ENCODE results near the gene UGT2B17. TPM values are rescaled to one million over a fixed set of nuclear protein-coding genes. Genes with fewer than 3 reads are reported as not detected.
"Not testable (repeated sequence)": the region's sequence is repeated elsewhere in the genome, so short reads cannot be mapped to it uniquely, and the experiment has no call there.

UGT2B17 gene
- not detected in 2 replicates for total RNA-seq (2014; rRNA removed; shearing (Covaris generic); ENCODE audit: low replicate concordance)

- no peak for DNase-seq (ENCODE audit: low read depth)
- in situ Hi-C loops (cut with HindIII; ENCODE audit: low pct_unique_long_range_greater_than_20kb, low sequenced_read_pairs): no loop called here
These were observed at the start of gene UGT2B17 for GRCh38 chr4:68576272-68577125. Gene UGT2B17, minus strand, starts transcription at chr4:68576322. Its CDS starts 7,838 bp downstream, at chr4:68568484.

GRCh38 chr4:68622731-68623130, 46.6 kb upstream of the UGT2B17 start:
- DNase-seq (ENCODE audit: low read depth); in situ Hi-C loops (cut with HindIII; ENCODE audit: low pct_unique_long_range_greater_than_20kb, low sequenced_read_pairs): not testable (repeated sequence)

GRCh38 chr4:68617003-68617698, 41.0 kb upstream of the UGT2B17 start:
- in situ Hi-C loops (cut with HindIII; ENCODE audit: low pct_unique_long_range_greater_than_20kb, low sequenced_read_pairs): no loop called here
- no peak for DNase-seq (ENCODE audit: low read depth)

DNA sequence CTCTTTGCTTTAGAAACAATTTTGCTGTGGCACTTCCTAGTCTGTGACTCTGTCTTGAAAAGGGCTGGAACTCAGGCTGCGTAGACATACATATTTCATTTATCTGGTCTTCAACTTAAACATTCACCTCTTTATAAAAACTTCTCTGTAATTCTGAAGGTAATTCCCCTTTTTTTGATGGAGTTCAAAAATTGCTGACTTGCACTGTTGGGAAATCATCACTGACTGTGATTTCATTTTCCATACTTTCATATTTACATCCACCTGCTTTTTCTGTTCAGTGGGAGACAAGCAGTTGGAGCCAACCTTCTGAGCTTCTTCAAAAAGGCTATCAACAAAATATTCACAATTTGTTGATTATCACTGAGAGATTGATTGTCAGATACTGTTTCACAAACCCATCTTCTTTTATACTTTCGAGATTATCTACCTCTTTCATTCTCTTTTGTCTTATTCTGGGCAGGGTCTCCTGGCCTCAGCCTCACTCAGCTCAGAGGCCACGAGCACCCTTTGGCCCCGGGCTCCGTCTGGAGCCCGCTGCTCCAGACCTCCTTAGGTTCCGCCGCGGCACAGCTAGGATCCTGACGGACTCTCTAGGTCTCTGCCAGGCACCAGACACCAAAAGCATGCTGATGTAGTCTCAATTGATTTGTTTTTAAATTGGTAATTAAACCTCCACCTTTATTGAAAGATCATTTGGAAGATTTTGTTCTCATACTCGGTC, 39.7 kb upstream of the UGT2B17 start:
- no peak for DNase-seq (ENCODE audit: low read depth)
- in situ Hi-C loops (cut with HindIII; ENCODE audit: low pct_unique_long_range_greater_than_20kb, low sequenced_read_pairs): no loop called here

DNA sequence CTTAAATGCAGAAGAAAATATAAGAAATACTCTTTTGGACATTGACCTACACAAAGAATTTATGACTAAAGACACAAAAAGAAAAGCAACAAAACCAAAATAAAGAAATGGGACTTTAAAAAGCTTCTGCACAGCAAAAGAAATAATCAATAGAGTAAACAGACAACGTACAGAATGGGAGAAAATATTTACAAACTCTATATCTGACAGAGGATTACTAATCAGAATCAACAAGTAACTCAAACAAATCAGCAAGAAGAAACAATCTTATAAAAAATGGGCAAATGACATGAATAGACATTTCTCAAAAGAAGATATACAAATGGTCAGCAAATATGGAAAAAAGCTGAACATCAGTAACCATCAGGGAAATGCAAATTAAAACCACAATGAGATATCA, 37.6 kb upstream of the UGT2B17 start:
- in situ Hi-C loops (cut with HindIII; ENCODE audit: low pct_unique_long_range_greater_than_20kb, low sequenced_read_pairs): no loop called here
- DNase-seq (ENCODE audit: low read depth): no peak

DNA sequence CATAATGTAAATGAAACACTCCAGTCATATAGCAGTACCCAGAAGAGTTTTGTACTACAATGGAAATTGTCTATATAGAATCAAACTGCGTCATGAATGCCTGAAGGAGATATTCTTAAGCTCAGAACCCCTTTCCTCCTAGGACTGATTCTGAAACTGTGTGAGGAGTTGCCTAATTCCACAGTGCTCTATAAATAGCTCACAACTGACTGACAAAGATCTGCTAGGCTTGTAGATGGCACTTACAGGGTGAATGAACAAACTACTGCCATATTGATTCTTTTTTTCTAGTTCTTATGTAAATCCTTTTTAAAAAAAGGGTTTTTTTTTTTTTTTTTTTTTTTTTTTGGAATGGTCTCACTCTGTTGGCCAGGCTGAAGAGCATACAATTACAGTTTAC, 30.1 kb upstream of the UGT2B17 start:
- DNase-seq (ENCODE audit: low read depth): no peak
- in situ Hi-C loops (cut with HindIII; ENCODE audit: low pct_unique_long_range_greater_than_20kb, low sequenced_read_pairs): no loop called here

GRCh38 chr4:68599150-68599549, 23.0 kb upstream of the UGT2B17 start:
- in situ Hi-C loops (cut with HindIII; ENCODE audit: low pct_unique_long_range_greater_than_20kb, low sequenced_read_pairs): no loop called here
- DNase-seq (ENCODE audit: low read depth): no peak

GRCh38 chr4:68597482-68597881, 21.4 kb upstream of the UGT2B17 start:
- DNase-seq (ENCODE audit: low read depth): no peak
- in situ Hi-C loops (cut with HindIII; ENCODE audit: low pct_unique_long_range_greater_than_20kb, low sequenced_read_pairs): no loop called here

GRCh38 chr4:68594678-68595077, 18.6 kb upstream of the UGT2B17 start:
- in situ Hi-C loops (cut with HindIII; ENCODE audit: low pct_unique_long_range_greater_than_20kb, low sequenced_read_pairs): no loop called here
- DNase-seq (ENCODE audit: low read depth): no peak

DNA sequence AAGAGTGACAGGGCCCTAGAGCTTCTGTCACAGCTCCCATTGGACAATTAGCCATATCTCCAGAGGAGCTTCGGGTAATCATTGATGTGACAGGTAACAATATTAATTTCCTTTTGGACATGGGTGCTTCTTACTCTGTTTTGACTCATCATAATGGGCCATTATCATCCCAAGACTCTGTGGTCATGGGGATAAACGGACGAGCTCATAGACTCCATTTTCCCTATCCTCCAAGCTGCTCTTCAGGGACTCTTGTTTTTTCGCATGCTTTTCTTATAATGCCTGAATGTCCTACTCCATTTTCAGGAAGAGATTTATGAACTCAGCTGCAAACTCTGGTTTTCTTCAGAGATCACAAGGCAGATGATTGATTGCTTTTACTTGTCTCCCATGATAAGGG, 17.0 kb upstream of the UGT2B17 start:
- no peak for DNase-seq (ENCODE audit: low read depth)
- in situ Hi-C loops (cut with HindIII; ENCODE audit: low pct_unique_long_range_greater_than_20kb, low sequenced_read_pairs): no loop called here

DNA sequence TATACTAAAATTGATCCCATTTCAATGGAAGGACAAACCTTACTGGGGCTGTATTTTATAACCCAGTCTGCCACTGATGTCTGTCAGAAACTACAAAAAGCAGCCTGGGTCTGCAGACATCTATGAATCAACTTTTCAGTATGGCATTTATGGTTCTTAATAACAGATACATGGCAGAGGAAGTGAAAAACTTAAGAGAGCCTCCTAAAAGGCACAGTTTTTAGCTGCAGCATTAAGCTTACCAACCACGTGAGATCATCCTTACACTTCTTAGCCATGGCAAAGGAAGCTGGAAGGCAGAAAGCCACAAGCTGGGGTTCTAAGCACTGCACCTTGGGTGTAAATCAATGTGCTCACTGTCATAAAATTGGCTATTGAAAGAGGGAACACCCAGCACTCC, 16.6 kb upstream of the UGT2B17 start:
- in situ Hi-C loops (cut with HindIII; ENCODE audit: low pct_unique_long_range_greater_than_20kb, low sequenced_read_pairs): no loop called here
- no peak for DNase-seq (ENCODE audit: low read depth)

DNA sequence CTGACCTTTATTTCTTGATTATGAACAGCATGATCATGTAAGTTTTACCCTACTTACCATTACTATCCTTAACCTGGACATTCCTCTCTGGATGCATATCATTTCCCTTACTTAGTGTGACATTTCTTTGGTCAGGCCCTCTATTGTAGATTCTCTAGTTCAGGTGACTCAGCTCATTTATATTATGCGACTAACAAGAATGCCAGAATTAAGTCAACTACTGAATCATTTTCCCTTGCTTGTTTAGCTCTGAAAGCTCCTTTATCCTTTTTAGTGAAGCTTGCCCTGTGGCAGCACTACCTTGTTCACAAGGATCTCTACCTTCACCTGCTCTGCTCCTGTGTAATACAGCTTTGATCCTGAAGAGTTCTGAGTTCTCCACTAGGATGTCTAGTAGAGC, 15.1 kb upstream of the UGT2B17 start:
- in situ Hi-C loops (cut with HindIII; ENCODE audit: low pct_unique_long_range_greater_than_20kb, low sequenced_read_pairs): no loop called here

GRCh38 chr4:68589790-68590189, 13.7 kb upstream of the UGT2B17 start:
- in situ Hi-C loops (cut with HindIII; ENCODE audit: low pct_unique_long_range_greater_than_20kb, low sequenced_read_pairs): no loop called here
- no peak for DNase-seq (ENCODE audit: low read depth)

More for the DNA sequence above, 15.1 kb upstream of the UGT2B17 start:
- peak; percentile 26 for DNase-seq (ENCODE audit: low read depth)

DNA sequence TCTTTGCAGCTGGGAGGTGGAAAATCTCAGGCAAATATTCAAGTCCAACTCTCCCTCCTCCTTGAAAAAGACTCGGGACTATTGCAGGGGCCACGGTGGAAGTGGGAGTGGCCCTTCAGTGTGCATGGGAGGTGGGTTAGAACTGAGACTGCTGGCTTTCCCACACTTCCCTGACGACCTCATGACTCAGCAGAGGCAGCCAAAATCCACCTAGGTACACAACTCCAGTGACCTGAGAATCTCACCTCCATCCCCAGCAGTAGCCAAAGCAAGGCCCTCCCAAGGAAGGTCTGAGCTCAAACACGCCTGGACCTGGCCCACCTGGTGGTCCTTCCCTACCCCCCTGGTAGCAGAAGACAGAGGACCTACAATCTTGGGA, 6.2 kb upstream of the UGT2B17 start:
- in situ Hi-C loops (cut with HindIII; ENCODE audit: low pct_unique_long_range_greater_than_20kb, low sequenced_read_pairs): no loop called here
- DNase-seq (ENCODE audit: low read depth): no peak

GRCh38 chr4:68581383-68582338, 5.5 kb upstream of the UGT2B17 start:
- DNase-seq (ENCODE audit: low read depth): no peak
- in situ Hi-C loops (cut with HindIII; ENCODE audit: low pct_unique_long_range_greater_than_20kb, low sequenced_read_pairs): no loop called here

- no peak for DNase-seq (ENCODE audit: low read depth)
- in situ Hi-C loops (cut with HindIII; ENCODE audit: low pct_unique_long_range_greater_than_20kb, low sequenced_read_pairs): no loop called here
These were observed 1.5 kb upstream of the UGT2B17 start for GRCh38 chr4:68577590-68577989.

DNA sequence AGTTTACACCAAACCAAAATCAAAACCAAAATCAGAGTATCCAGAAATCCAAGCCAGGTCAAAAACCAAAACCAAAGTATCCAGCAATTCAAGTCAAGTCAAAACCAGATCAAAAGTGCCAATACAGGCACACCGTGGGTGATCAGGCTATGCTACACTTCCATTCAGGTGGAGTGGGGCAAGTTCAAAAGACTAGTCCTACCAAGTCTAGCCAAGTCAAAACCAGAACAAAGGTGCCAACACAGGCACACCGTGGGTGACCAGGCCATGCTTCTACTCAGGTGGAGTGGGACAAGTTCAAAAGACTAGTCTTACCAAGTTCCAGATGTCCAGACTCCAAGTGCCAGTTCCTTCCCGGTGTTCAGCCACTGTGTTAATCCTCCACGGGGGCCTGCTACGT, 486 bp downstream of the UGT2B17 start:
- in situ Hi-C loops (cut with HindIII; ENCODE audit: low pct_unique_long_range_greater_than_20kb, low sequenced_read_pairs); DNase-seq (ENCODE audit: low read depth): not testable (repeated sequence)

- DNase-seq (ENCODE audit: low read depth): no peak
- in situ Hi-C loops (cut with HindIII; ENCODE audit: low pct_unique_long_range_greater_than_20kb, low sequenced_read_pairs): no loop called here
These were observed 1.0 kb downstream of the UGT2B17 start for GRCh38 chr4:68575081-68575480.

Measured in Caki2 (cell line).